ENCODE measurements around the gene DPP6.

DPP6 gene

GRCh38 chr7:154375956-154376355 lies 323.8 kb downstream of the DPP6 start:
- H3K27me3 ChIP-seq (ENCODE audit: insufficient read depth, low read length, poor library complexity): no peaks in the 10 kb centered on the region
- no peak overlapping the region for H2BK120ac ChIP-seq (ENCODE audit: low read depth, low read length)
- no peak overlapping the region for H3K27ac ChIP-seq (ENCODE audit: low read depth, low read length)
- H3K79me1 ChIP-seq (ENCODE audit: low read length): no peaks in the 10 kb centered on the region
- no peak overlapping the region for H4K8ac ChIP-seq (ENCODE audit: low read depth, low read length)
- no peak overlapping the region for H3K4ac ChIP-seq (ENCODE audit: low read depth, low read length)
- H3K36me3 ChIP-seq (ENCODE audit: control insufficient read depth, insufficient read depth, low read length): no peaks in the 10 kb centered on the region
- no peak overlapping the region for H3K18ac ChIP-seq (ENCODE audit: low read length)
- H3K56ac ChIP-seq (ENCODE audit: low read length): no peak overlapping the region
- no peaks in the 10 kb centered on the region for H3K4me1 ChIP-seq (ENCODE audit: control insufficient read depth, low read depth, low read length)
- no peak overlapping the region for H3K23ac ChIP-seq (ENCODE audit: low read length)
- H2BK5ac ChIP-seq (ENCODE audit: low read length): no peak overlapping the region
- H3K9ac ChIP-seq (ENCODE audit: low read length): no peak overlapping the region
- no peak overlapping the region for H2BK15ac ChIP-seq (replicated peaks; ENCODE audit: low read depth)
- H3K79me2 ChIP-seq (ENCODE audit: control insufficient read depth, insufficient read depth, low read length): no peaks in the 10 kb centered on the region
- H3K4me2 ChIP-seq (ENCODE audit: low read length): no peak overlapping the region
- H4K5ac ChIP-seq (ENCODE audit: low read length): no peak overlapping the region
- H3K4me3 ChIP-seq (ENCODE audit: low read length): no peak overlapping the region
- no peak for DNase-seq
- no peak overlapping the region for H2AK5ac ChIP-seq (ENCODE audit: low read length)
- no CpG with 5 or more reads among the region's 5 CpGs for WGBS (ENCODE audit: extremely low coverage, insufficient coverage, low lambda C conversion rate)

- H3K4me1 ChIP-seq (ENCODE audit: control insufficient read depth, low read depth, low read length): no peaks in the 10 kb centered on the region
- no peak overlapping the region for H3K56ac ChIP-seq (ENCODE audit: low read length)
- H2BK5ac ChIP-seq (ENCODE audit: low read length): no peak overlapping the region
- H4K5ac ChIP-seq (ENCODE audit: low read length): no peak overlapping the region
- H2AK5ac ChIP-seq (ENCODE audit: low read length): no peak overlapping the region
- H3K9ac ChIP-seq (ENCODE audit: low read length): no peak overlapping the region
- no peak overlapping the region for H2BK120ac ChIP-seq (ENCODE audit: low read depth, low read length)
- H3K79me2 ChIP-seq (ENCODE audit: control insufficient read depth, insufficient read depth, low read length): no peaks in the 10 kb centered on the region
- H3K36me3 ChIP-seq (ENCODE audit: control insufficient read depth, insufficient read depth, low read length): no peaks in the 10 kb centered on the region
- no peaks in the 10 kb centered on the region for H3K79me1 ChIP-seq (ENCODE audit: low read length)
- no peak overlapping the region for H4K8ac ChIP-seq (ENCODE audit: low read depth, low read length)
- no CpG with 5 or more reads among the region's 3 CpGs for whole genome bisulfite sequencing (ENCODE audit: extremely low coverage, insufficient coverage, low lambda C conversion rate)
- DNase-seq: no peak
- H3K23ac ChIP-seq (ENCODE audit: low read length): no peak overlapping the region
- H3K4ac ChIP-seq (ENCODE audit: low read depth, low read length): no peak overlapping the region
- no peak overlapping the region for H2BK15ac ChIP-seq (replicated peaks; ENCODE audit: low read depth)
- no peaks in the 10 kb centered on the region for H3K27me3 ChIP-seq (ENCODE audit: insufficient read depth, low read length, poor library complexity)
- no peak overlapping the region for H3K4me2 ChIP-seq (ENCODE audit: low read length)
- no peak overlapping the region for H3K27ac ChIP-seq (ENCODE audit: low read depth, low read length)
- no peak overlapping the region for H3K4me3 ChIP-seq (ENCODE audit: low read length)
- no peak overlapping the region for H3K18ac ChIP-seq (ENCODE audit: low read length)
Observed at GRCh38 chr7:154380771-154381170, 328.6 kb downstream of the DPP6 start.

- Histone ChIP-seq H2BK15ac (replicated peaks; ENCODE audit: low read depth) (no peak overlapping the region), H3K4me1 (ENCODE audit: control insufficient read depth, low read depth, low read length) (no peaks in the 10 kb centered on the region), H3K23ac (ENCODE audit: low read length) (no peak overlapping the region), H3K79me2 (ENCODE audit: control insufficient read depth, insufficient read depth, low read length) (no peaks in the 10 kb centered on the region), H3K4ac (ENCODE audit: low read depth, low read length) (no peak overlapping the region), H2BK120ac (ENCODE audit: low read depth, low read length) (no peak overlapping the region), H4K5ac (ENCODE audit: low read length) (no peak overlapping the region), H3K27me3 (ENCODE audit: insufficient read depth, low read length, poor library complexity) (no peaks in the 10 kb centered on the region), H3K27ac (ENCODE audit: low read depth, low read length) (no peak overlapping the region), H4K8ac (ENCODE audit: low read depth, low read length) (no peak overlapping the region), H2BK5ac (ENCODE audit: low read length) (no peak overlapping the region), H3K18ac (ENCODE audit: low read length) (no peak overlapping the region), H3K36me3 (ENCODE audit: control insufficient read depth, insufficient read depth, low read length) (no peaks in the 10 kb centered on the region), H3K9ac (ENCODE audit: low read length) (no peak overlapping the region), H3K4me3 (ENCODE audit: low read length) (no peak overlapping the region), H3K56ac (ENCODE audit: low read length) (no peak overlapping the region), H3K4me2 (ENCODE audit: low read length) (no peak overlapping the region), H3K79me1 (ENCODE audit: low read length) (no peaks in the 10 kb centered on the region), H2AK5ac (ENCODE audit: low read length) (no peak overlapping the region)
- WGBS (ENCODE audit: extremely low coverage, insufficient coverage, low lambda C conversion rate): no CpG with 5 or more reads among the region's 3 CpGs
- no peak for DNase-seq
Observed at GRCh38 chr7:154383045-154383444, 330.8 kb downstream of the DPP6 start.

GRCh38 chr7:154385214-154385613 lies 333.0 kb downstream of the DPP6 start:
- H2BK5ac ChIP-seq (ENCODE audit: low read length): no peak overlapping the region

GRCh38 chr7:154387252-154387651 lies 335.1 kb downstream of the DPP6 start:
- Histone ChIP-seq H3K23ac (ENCODE audit: low read length) (no peak overlapping the region), H3K4me3 (ENCODE audit: low read length) (no peak overlapping the region), H2BK5ac (ENCODE audit: low read length) (no peak overlapping the region)

More at GRCh38 chr7:154385214-154385613, 333.0 kb downstream of the DPP6 start:
- Histone ChIP-seq H2BK120ac (ENCODE audit: low read depth, low read length) (no peak overlapping the region), H4K5ac (ENCODE audit: low read length) (no peak overlapping the region), H3K4ac (ENCODE audit: low read depth, low read length) (no peak overlapping the region), H3K4me2 (ENCODE audit: low read length) (no peak overlapping the region), H3K18ac (ENCODE audit: low read length) (no peak overlapping the region), H4K8ac (ENCODE audit: low read depth, low read length) (no peak overlapping the region), H2AK5ac (ENCODE audit: low read length) (no peak overlapping the region), H3K56ac (ENCODE audit: low read length) (no peak overlapping the region), H3K27ac (ENCODE audit: low read depth, low read length) (no peak overlapping the region), H3K9ac (ENCODE audit: low read length) (no peak overlapping the region), H2BK15ac (replicated peaks; ENCODE audit: low read depth) (no peak overlapping the region), H3K36me3 (ENCODE audit: control insufficient read depth, insufficient read depth, low read length) (no peaks in the 10 kb centered on the region), H3K27me3 (ENCODE audit: insufficient read depth, low read length, poor library complexity) (no peaks in the 10 kb centered on the region), H3K4me1 (ENCODE audit: control insufficient read depth, low read depth, low read length) (no peaks in the 10 kb centered on the region), H3K79me2 (ENCODE audit: control insufficient read depth, insufficient read depth, low read length) (no peaks in the 10 kb centered on the region), H3K23ac (ENCODE audit: low read length) (no peak overlapping the region), H3K79me1 (ENCODE audit: low read length) (no peaks in the 10 kb centered on the region), H3K4me3 (ENCODE audit: low read length) (no peak overlapping the region)
- DNase-seq: no peak
- WGBS (ENCODE audit: extremely low coverage, insufficient coverage, low lambda C conversion rate): no CpG with 5 or more reads among the region's 8 CpGs

GRCh38 chr7:154388412-154388811 lies 336.2 kb downstream of the DPP6 start:
- no peak overlapping the region for H4K8ac ChIP-seq (ENCODE audit: low read depth, low read length)
- no peak overlapping the region for H3K18ac ChIP-seq (ENCODE audit: low read length)
- H3K23ac ChIP-seq (ENCODE audit: low read length): no peak overlapping the region
- no peaks in the 10 kb centered on the region for H3K27me3 ChIP-seq (ENCODE audit: insufficient read depth, low read length, poor library complexity)
- no peak overlapping the region for H3K9ac ChIP-seq (ENCODE audit: low read length)
- no peak overlapping the region for H3K4me2 ChIP-seq (ENCODE audit: low read length)
- H3K36me3 ChIP-seq (ENCODE audit: control insufficient read depth, insufficient read depth, low read length): no peaks in the 10 kb centered on the region
- no peak overlapping the region for H3K4ac ChIP-seq (ENCODE audit: low read depth, low read length)
- no peaks in the 10 kb centered on the region for H3K4me1 ChIP-seq (ENCODE audit: control insufficient read depth, low read depth, low read length)
- no peak overlapping the region for H2BK15ac ChIP-seq (replicated peaks; ENCODE audit: low read depth)
- H3K56ac ChIP-seq (ENCODE audit: low read length): no peak overlapping the region
- no peak overlapping the region for H3K27ac ChIP-seq (ENCODE audit: low read depth, low read length)
- H2BK120ac ChIP-seq (ENCODE audit: low read depth, low read length): no peak overlapping the region
- H4K5ac ChIP-seq (ENCODE audit: low read length): no peak overlapping the region
- H3K79me2 ChIP-seq (ENCODE audit: control insufficient read depth, insufficient read depth, low read length): no peaks in the 10 kb centered on the region
- no peak overlapping the region for H2BK5ac ChIP-seq (ENCODE audit: low read length)
- no peaks in the 10 kb centered on the region for H3K79me1 ChIP-seq (ENCODE audit: low read length)
- H3K4me3 ChIP-seq (ENCODE audit: low read length): no peak overlapping the region
- no peak for DNase-seq
- WGBS (ENCODE audit: extremely low coverage, insufficient coverage, low lambda C conversion rate): no CpG with 5 or more reads among the region's 4 CpGs
- H2AK5ac ChIP-seq (ENCODE audit: low read length): no peak overlapping the region

More at GRCh38 chr7:154387252-154387651, 335.1 kb downstream of the DPP6 start:
- DNase-seq: no peak
- no peak overlapping the region for H3K4ac ChIP-seq (ENCODE audit: low read depth, low read length)
- H3K4me2 ChIP-seq (ENCODE audit: low read length): no peak overlapping the region
- no peak overlapping the region for H3K9ac ChIP-seq (ENCODE audit: low read length)
- no peaks in the 10 kb centered on the region for H3K27me3 ChIP-seq (ENCODE audit: insufficient read depth, low read length, poor library complexity)
- no peak overlapping the region for H4K5ac ChIP-seq (ENCODE audit: low read length)
- H2AK5ac ChIP-seq (ENCODE audit: low read length): no peak overlapping the region
- no peak overlapping the region for H3K27ac ChIP-seq (ENCODE audit: low read depth, low read length)
- H3K79me1 ChIP-seq (ENCODE audit: low read length): no peaks in the 10 kb centered on the region
- H4K8ac ChIP-seq (ENCODE audit: low read depth, low read length): no peak overlapping the region
- no peaks in the 10 kb centered on the region for H3K36me3 ChIP-seq (ENCODE audit: control insufficient read depth, insufficient read depth, low read length)
- H3K56ac ChIP-seq (ENCODE audit: low read length): no peak overlapping the region
- H3K4me1 ChIP-seq (ENCODE audit: control insufficient read depth, low read depth, low read length): no peaks in the 10 kb centered on the region
- no peaks in the 10 kb centered on the region for H3K79me2 ChIP-seq (ENCODE audit: control insufficient read depth, insufficient read depth, low read length)
- H2BK120ac ChIP-seq (ENCODE audit: low read depth, low read length): no peak overlapping the region
- no peak overlapping the region for H3K18ac ChIP-seq (ENCODE audit: low read length)
- no peak overlapping the region for H2BK15ac ChIP-seq (replicated peaks; ENCODE audit: low read depth)
